Coronary artery (tissue), 2 donors: ENCODE data around the gene HTR1A.

Source experiments
- DNase-seq: peaks from one replicate; pipeline ENCODE4 v3.0.0-alpha.2; 2017; ENCODE audit warnings: low spot score
- H3K27ac ChIP-seq, 2 donors: fragments of 200-600 bp; sonication (generic); one replicate each; pipeline ENCODE4 v1.5.1; 2016 to 2019
- H3K4me3 ChIP-seq: fragments of 200-600 bp; sonication (generic); 2 replicates; pipeline ENCODE4 v1.5.1; 2016; ENCODE audit warnings: mild to moderate bottlenecking, moderate library complexity
- CTCF ChIP-seq: fragments of 200-600 bp; sonication (generic); IDR thresholded peaks from one replicate; pipeline ENCODE4 v1.5.1; 2019; ENCODE audit warnings: antibody characterized with exemption

The HTR1A gene

GRCh38 chr5:63962279-63962678, at the start of gene HTR1A:
HTR1A (minus strand) TSS chr5:63962445; CDS start chr5:63961719, 726 bp downstream.
- H3K27ac ChIP-seq = no peak within 1 kb of the TSS
- TF ChIP-seq CTCF = no peak
- no peak within 1 kb of the TSS for H3K4me3 ChIP-seq
- no peak for DNase-seq

- H3K4me3 ChIP-seq = no peak overlapping the region
- no peak for TF ChIP-seq CTCF
- DNase-seq = no peak
Observed at GRCh38 chr5:64003966-64004365, 41.7 kb upstream of the HTR1A start.

GRCh38 chr5:64000096-64000495, 37.9 kb upstream of the HTR1A start:
- TF ChIP-seq CTCF = no peak
- no peak for DNase-seq
- no peak overlapping the region for H3K4me3 ChIP-seq
- H3K27ac ChIP-seq = no peak overlapping the region

More at GRCh38 chr5:64003966-64004365, 41.7 kb upstream of the HTR1A start:
- no peak overlapping the region for H3K27ac ChIP-seq

- no peak overlapping the region for H3K4me3 ChIP-seq
- TF ChIP-seq CTCF = no peak
- no peak overlapping the region for H3K27ac ChIP-seq
- DNase-seq = no peak
Observed at GRCh38 chr5:63987053-63987452, 24.8 kb upstream of the HTR1A start.

- Histone ChIP-seq H3K4me3 (no peak overlapping the region), H3K27ac (no peak overlapping the region)
- TF ChIP-seq CTCF = no peak
- no peak for DNase-seq
Observed at GRCh38 chr5:63981864-63982263, 19.6 kb upstream of the HTR1A start.

- H3K27ac ChIP-seq = no peak overlapping the region
- no peak overlapping the region for H3K4me3 ChIP-seq
- TF ChIP-seq CTCF = no peak
- DNase-seq = no peak
Observed at GRCh38 chr5:63963926-63964325, 1.7 kb upstream of the HTR1A start.

- no peak overlapping the region for H3K27ac ChIP-seq
- no peak for DNase-seq
- no peak for TF ChIP-seq CTCF
- H3K4me3 ChIP-seq = no peak overlapping the region
Observed at GRCh38 chr5:63963080-63963735, 963 bp upstream of the HTR1A start.
